Neural progenitor cell (in vitro differentiated cells): ENCODE results near the gene PTPRG.

Experiments used
- EZH2phosphoT487 ChIP-seq: fragments of 200-600 bp; sonication (generic); IDR thresholded peaks from 2 replicates; pipeline ENCODE4 v1.6.1; 2017; ENCODE audit warnings: antibody characterized with exemption
- TF ChIP-seq, protein P1 (sequence below): fragments of 200-600 bp; sonication (generic); IDR thresholded peaks from 2 replicates; pipeline ENCODE4 v1.5.1; 2017; ENCODE audit warnings: antibody characterized with exemption, mild to moderate bottlenecking

DNA sequence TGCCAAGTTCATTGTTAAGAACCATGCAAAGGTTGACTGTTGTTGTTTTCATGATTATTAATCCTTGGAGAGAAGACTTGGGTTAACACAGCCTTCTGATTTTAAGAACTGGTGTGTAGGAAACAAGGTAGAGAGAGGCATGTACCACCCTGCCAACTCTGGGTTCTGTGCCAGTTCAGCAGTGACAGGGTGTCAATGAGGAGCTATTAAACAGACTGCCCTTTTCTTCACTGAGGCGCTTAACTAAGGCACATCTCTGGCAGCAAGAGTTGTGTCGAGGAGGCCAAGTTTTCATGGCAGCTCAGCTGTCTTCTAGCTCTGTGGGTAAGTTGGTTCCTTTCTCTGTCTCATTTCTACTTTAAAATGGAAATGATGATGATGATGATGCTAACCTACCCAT is 694.4 kb downstream of the PTPRG start:
- TF ChIP-seq EZH2phosphoT487 = no peak
- TF ChIP-seq, protein P1, sequence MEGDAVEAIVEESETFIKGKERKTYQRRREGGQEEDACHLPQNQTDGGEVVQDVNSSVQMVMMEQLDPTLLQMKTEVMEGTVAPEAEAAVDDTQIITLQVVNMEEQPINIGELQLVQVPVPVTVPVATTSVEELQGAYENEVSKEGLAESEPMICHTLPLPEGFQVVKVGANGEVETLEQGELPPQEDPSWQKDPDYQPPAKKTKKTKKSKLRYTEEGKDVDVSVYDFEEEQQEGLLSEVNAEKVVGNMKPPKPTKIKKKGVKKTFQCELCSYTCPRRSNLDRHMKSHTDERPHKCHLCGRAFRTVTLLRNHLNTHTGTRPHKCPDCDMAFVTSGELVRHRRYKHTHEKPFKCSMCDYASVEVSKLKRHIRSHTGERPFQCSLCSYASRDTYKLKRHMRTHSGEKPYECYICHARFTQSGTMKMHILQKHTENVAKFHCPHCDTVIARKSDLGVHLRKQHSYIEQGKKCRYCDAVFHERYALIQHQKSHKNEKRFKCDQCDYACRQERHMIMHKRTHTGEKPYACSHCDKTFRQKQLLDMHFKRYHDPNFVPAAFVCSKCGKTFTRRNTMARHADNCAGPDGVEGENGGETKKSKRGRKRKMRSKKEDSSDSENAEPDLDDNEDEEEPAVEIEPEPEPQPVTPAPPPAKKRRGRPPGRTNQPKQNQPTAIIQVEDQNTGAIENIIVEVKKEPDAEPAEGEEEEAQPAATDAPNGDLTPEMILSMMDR = no peak
